ENCODE results near the gene SNAPC5. TPM values are rescaled to one million over a fixed set of nuclear protein-coding genes. Genes with fewer than 3 reads are reported as not detected.

Gene SNAPC5
- total and polyA plus RNA-seq, 2 experiments from 2014 or later = 21.2 to 43.2 TPM

DNA sequence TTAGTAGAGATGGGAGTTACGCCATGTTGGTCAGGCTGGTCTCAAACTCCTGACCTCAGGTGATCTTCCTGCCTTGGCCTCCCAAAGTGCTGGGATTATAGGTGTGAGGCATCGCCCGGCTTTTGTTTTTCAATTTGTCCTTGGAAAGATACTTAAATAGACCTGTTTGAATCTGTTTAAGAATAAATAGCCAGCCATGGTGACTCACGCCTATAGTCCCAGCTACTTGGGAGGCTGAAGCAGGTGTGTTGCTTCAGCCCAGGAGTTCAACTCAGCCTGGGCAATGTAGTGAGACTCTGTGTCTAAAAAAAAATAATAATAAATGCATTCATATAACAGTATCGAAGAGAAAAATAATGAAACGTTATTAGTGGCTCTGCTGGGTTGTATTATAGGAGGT is 17.3 kb downstream of the SNAPC5 start:
- H3K9me2 ChIP-seq (ENCODE audit: insufficient read depth) = no peaks in the 10 kb centered on the region
- H4K20me1 ChIP-seq (replicated peaks; ENCODE audit: insufficient read depth) = no peaks in the 10 kb centered on the region; the same call in 1 of the 2 replicates
- H3K27me3 ChIP-seq (ENCODE audit: insufficient read depth) = no peaks in the 10 kb centered on the region
- ATAC-seq (no peak), DNase-seq (ENCODE audit: low spot score) (no peak)
- no peak overlapping the region for H3K4me3 Mint-ChIP-seq
- no peak overlapping the region for H3K4me3 ChIP-seq
- peaks cover 14% of the 10 kb centered on the region for H3K27me3 Mint-ChIP-seq (ENCODE audit: insufficient read depth, low read depth, poor library complexity)
- H3F3A ChIP-seq (replicated peaks; ENCODE audit: low read depth) = peaks cover 2% of the 10 kb centered on the region; the same call in 1 of the 2 replicates
- H3K4me2 ChIP-seq = no peak overlapping the region
- H3K36me3 Mint-ChIP-seq (ENCODE audit: low read depth) = peaks cover 33% of the 10 kb centered on the region
- H3K79me2 ChIP-seq (replicated peaks; ENCODE audit: insufficient read depth) = peaks cover 10% of the 10 kb centered on the region
- no peak overlapping the region for H2AFZ ChIP-seq
- no peaks in the 10 kb centered on the region for H3K9me3 Mint-ChIP-seq
- H3K4me1 Mint-ChIP-seq = peaks cover 28% of the 10 kb centered on the region
- no peak for TF ChIP-seq STAT1 (IDR thresholded peaks at IDR 0.05; ENCODE audit: unreplicated experiment)
- TF ChIP-seq ZNF114 (CRISPR knock-in tag; IDR thresholded peaks at IDR 0.05) = no peak
- no peak for TF ChIP-seq JUNB (IDR thresholded peaks at IDR 0.05; ENCODE audit: unreplicated experiment)
- no peak for TF ChIP-seq EZH2phosphoT487 (IDR thresholded peaks at IDR 0.05; ENCODE audit: unreplicated experiment)
- TF ChIP-seq, protein P1, sequence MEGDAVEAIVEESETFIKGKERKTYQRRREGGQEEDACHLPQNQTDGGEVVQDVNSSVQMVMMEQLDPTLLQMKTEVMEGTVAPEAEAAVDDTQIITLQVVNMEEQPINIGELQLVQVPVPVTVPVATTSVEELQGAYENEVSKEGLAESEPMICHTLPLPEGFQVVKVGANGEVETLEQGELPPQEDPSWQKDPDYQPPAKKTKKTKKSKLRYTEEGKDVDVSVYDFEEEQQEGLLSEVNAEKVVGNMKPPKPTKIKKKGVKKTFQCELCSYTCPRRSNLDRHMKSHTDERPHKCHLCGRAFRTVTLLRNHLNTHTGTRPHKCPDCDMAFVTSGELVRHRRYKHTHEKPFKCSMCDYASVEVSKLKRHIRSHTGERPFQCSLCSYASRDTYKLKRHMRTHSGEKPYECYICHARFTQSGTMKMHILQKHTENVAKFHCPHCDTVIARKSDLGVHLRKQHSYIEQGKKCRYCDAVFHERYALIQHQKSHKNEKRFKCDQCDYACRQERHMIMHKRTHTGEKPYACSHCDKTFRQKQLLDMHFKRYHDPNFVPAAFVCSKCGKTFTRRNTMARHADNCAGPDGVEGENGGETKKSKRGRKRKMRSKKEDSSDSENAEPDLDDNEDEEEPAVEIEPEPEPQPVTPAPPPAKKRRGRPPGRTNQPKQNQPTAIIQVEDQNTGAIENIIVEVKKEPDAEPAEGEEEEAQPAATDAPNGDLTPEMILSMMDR (conservative IDR thresholded peaks at IDR 0.05; ENCODE audit: low read depth in 2 of 2) = no peak
- no peak for TF ChIP-seq POLR2AphosphoS5 (IDR thresholded peaks at IDR 0.05; ENCODE audit: low read depth)
- TF ChIP-seq, protein P2, sequence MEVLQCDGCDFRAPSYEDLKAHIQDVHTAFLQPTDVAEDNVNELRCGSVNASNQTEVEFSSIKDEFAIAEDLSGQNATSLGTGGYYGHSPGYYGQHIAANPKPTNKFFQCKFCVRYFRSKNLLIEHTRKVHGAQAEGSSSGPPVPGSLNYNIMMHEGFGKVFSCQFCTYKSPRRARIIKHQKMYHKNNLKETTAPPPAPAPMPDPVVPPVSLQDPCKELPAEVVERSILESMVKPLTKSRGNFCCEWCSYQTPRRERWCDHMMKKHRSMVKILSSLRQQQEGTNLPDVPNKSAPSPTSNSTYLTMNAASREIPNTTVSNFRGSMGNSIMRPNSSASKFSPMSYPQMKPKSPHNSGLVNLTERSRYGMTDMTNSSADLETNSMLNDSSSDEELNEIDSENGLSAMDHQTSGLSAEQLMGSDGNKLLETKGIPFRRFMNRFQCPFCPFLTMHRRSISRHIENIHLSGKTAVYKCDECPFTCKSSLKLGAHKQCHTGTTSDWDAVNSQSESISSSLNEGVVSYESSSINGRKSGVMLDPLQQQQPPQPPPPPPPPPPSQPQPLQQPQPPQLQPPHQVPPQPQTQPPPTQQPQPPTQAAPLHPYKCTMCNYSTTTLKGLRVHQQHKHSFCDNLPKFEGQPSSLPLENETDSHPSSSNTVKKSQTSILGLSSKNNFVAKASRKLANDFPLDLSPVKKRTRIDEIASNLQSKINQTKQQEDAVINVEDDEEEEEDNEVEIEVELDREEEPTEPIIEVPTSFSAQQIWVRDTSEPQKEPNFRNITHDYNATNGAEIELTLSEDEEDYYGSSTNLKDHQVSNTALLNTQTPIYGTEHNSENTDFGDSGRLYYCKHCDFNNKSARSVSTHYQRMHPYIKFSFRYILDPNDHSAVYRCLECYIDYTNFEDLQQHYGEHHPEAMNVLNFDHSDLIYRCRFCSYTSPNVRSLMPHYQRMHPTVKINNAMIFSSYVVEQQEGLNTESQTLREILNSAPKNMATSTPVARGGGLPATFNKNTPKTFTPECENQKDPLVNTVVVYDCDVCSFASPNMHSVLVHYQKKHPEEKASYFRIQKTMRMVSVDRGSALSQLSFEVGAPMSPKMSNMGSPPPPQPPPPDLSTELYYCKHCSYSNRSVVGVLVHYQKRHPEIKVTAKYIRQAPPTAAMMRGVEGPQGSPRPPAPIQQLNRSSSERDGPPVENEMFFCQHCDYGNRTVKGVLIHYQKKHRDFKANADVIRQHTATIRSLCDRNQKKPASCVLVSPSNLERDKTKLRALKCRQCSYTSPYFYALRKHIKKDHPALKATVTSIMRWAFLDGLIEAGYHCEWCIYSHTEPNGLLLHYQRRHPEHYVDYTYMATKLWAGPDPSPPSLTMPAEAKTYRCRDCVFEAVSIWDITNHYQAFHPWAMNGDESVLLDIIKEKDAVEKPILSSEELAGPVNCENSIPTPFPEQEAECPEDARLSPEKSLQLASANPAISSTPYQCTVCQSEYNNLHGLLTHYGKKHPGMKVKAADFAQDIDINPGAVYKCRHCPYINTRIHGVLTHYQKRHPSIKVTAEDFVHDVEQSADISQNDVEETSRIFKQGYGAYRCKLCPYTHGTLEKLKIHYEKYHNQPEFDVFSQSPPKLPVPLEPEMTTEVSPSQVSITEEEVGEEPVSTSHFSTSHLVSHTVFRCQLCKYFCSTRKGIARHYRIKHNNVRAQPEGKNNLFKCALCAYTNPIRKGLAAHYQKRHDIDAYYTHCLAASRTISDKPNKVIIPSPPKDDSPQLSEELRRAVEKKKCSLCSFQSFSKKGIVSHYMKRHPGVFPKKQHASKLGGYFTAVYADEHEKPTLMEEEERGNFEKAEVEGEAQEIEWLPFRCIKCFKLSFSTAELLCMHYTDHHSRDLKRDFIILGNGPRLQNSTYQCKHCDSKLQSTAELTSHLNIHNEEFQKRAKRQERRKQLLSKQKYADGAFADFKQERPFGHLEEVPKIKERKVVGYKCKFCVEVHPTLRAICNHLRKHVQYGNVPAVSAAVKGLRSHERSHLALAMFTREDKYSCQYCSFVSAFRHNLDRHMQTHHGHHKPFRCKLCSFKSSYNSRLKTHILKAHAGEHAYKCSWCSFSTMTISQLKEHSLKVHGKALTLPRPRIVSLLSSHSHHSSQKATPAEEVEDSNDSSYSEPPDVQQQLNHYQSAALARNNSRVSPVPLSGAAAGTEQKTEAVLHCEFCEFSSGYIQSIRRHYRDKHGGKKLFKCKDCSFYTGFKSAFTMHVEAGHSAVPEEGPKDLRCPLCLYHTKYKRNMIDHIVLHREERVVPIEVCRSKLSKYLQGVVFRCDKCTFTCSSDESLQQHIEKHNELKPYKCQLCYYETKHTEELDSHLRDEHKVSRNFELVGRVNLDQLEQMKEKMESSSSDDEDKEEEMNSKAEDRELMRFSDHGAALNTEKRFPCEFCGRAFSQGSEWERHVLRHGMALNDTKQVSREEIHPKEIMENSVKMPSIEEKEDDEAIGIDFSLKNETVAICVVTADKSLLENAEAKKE (CRISPR knock-in tag; IDR thresholded peaks at IDR 0.05) = no peak
- TF ChIP-seq CREB1 (CRISPR knock-in tag; IDR thresholded peaks at IDR 0.05; ENCODE audit: low read depth) = no peak
- TF ChIP-seq ZNF331 (CRISPR knock-in tag; IDR thresholded peaks at IDR 0.05; ENCODE audit: low read depth) = no peak
- TF ChIP-seq EZH2 (IDR thresholded peaks at IDR 0.05; ENCODE audit: low read depth, unreplicated experiment) = no peak
- TF ChIP-seq NANOG (IDR thresholded peaks at IDR 0.05; ENCODE audit: borderline replicate concordance) = no peak
- TF ChIP-seq, protein P3, sequence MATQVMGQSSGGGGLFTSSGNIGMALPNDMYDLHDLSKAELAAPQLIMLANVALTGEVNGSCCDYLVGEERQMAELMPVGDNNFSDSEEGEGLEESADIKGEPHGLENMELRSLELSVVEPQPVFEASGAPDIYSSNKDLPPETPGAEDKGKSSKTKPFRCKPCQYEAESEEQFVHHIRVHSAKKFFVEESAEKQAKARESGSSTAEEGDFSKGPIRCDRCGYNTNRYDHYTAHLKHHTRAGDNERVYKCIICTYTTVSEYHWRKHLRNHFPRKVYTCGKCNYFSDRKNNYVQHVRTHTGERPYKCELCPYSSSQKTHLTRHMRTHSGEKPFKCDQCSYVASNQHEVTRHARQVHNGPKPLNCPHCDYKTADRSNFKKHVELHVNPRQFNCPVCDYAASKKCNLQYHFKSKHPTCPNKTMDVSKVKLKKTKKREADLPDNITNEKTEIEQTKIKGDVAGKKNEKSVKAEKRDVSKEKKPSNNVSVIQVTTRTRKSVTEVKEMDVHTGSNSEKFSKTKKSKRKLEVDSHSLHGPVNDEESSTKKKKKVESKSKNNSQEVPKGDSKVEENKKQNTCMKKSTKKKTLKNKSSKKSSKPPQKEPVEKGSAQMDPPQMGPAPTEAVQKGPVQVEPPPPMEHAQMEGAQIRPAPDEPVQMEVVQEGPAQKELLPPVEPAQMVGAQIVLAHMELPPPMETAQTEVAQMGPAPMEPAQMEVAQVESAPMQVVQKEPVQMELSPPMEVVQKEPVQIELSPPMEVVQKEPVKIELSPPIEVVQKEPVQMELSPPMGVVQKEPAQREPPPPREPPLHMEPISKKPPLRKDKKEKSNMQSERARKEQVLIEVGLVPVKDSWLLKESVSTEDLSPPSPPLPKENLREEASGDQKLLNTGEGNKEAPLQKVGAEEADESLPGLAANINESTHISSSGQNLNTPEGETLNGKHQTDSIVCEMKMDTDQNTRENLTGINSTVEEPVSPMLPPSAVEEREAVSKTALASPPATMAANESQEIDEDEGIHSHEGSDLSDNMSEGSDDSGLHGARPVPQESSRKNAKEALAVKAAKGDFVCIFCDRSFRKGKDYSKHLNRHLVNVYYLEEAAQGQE (IDR thresholded peaks at IDR 0.05; ENCODE audit: unreplicated experiment) = no peak
- TF ChIP-seq, protein P4, sequence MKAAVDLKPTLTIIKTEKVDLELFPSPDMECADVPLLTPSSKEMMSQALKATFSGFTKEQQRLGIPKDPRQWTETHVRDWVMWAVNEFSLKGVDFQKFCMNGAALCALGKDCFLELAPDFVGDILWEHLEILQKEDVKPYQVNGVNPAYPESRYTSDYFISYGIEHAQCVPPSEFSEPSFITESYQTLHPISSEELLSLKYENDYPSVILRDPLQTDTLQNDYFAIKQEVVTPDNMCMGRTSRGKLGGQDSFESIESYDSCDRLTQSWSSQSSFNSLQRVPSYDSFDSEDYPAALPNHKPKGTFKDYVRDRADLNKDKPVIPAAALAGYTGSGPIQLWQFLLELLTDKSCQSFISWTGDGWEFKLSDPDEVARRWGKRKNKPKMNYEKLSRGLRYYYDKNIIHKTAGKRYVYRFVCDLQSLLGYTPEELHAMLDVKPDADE (IDR thresholded peaks at IDR 0.05) = no peak
- H3K27ac ChIP-seq (ENCODE audit: low read depth) = no peak overlapping the region
- H3K4me1 ChIP-seq (ENCODE audit: insufficient read depth) = peaks cover 14% of the 10 kb centered on the region
- peaks cover 10% of the 10 kb centered on the region for H3K36me3 ChIP-seq (ENCODE audit: insufficient read depth)
- no peak overlapping the region; the same call in 1 of the 2 replicates for H3K27ac Mint-ChIP-seq
